Osteoblast (primary cell): ENCODE measurements around the gene MAP2K6. TPM values are rescaled to one million over a fixed set of nuclear protein-coding genes. Genes with fewer than 3 reads are reported as not detected.

Source experiments
- DNase-seq: peaks from one replicate; pipeline ENCODE4 v3.0.0; 2011; ENCODE audit warnings: low spot score, mixed read lengths; ENCODE audit not compliant: insufficient read length; ENCODE audit errors: missing footprints
- H2AFZ ChIP-seq: 2 replicates; pipeline ENCODE4 v1.6.0; 2011; ENCODE audit warnings: mild to moderate bottlenecking, low read length
- H3K27ac ChIP-seq: 2 replicates; pipeline ENCODE4 v1.5.1; 2011; ENCODE audit warnings: mild to moderate bottlenecking, low read depth, low read length, moderate library complexity
- H3K27me3 ChIP-seq: 2 replicates; pipeline ENCODE4 v1.6.0; 2012; ENCODE audit warnings: mild to moderate bottlenecking, control low read depth, inconsistent platforms, low read length, moderate library complexity; ENCODE audit not compliant: insufficient read depth
- H3K36me3 ChIP-seq: 2 replicates; pipeline ENCODE4 v1.5.1; 2011; ENCODE audit warnings: mild to moderate bottlenecking, low read length, control low read depth, moderate library complexity; ENCODE audit not compliant: insufficient read depth
- H3K4me1 ChIP-seq: 2 replicates; pipeline ENCODE4 v1.5.1; 2011; ENCODE audit warnings: mild to moderate bottlenecking, low read length, control low read depth, moderate library complexity; ENCODE audit not compliant: insufficient read depth
- H3K4me2 ChIP-seq: 2 replicates; pipeline ENCODE4 v1.6.0; 2011; ENCODE audit warnings: mild to moderate bottlenecking, low read length; ENCODE audit not compliant: insufficient read depth
- H3K4me3 ChIP-seq: fragments of 200-600 bp; sonication (generic); 3 replicates; pipeline ENCODE4 v1.5.1; 2012; ENCODE audit warnings: mild to moderate bottlenecking, low read length, inconsistent platforms; ENCODE audit not compliant: insufficient read depth
- H3K79me2 ChIP-seq: 2 replicates; pipeline ENCODE4 v1.6.0; 2012; ENCODE audit warnings: mild to moderate bottlenecking, low read length, control low read depth, inconsistent platforms; ENCODE audit not compliant: insufficient read depth
- H3K9me3 ChIP-seq: 2 replicates; pipeline ENCODE4 v1.5.1; 2011; ENCODE audit warnings: low read depth, low read length, control low read depth
- H4K20me1 ChIP-seq: 2 replicates; pipeline ENCODE4 v1.6.0; 2012; ENCODE audit warnings: mild to moderate bottlenecking, low read length, control low read depth; ENCODE audit not compliant: insufficient read depth
- total RNA-seq: library from RNA; depleted of rRNA; stranded (reverse); fragments of >200 nt; gene quantifications from 2 replicates; pipeline ENCODE4 v1.2.3, GENCODE V29; 2012
- TF ChIP-seq, protein P1 (sequence below): IDR thresholded peaks from 2 replicates; pipeline ENCODE4 v1.5.1; 2011; ENCODE audit warnings: mild to moderate bottlenecking, low read depth, low read length, moderate library complexity; ENCODE audit errors: extremely low read depth

The MAP2K6 gene
- total RNA-seq, 1 donor: 2.5 TPM

DNA sequence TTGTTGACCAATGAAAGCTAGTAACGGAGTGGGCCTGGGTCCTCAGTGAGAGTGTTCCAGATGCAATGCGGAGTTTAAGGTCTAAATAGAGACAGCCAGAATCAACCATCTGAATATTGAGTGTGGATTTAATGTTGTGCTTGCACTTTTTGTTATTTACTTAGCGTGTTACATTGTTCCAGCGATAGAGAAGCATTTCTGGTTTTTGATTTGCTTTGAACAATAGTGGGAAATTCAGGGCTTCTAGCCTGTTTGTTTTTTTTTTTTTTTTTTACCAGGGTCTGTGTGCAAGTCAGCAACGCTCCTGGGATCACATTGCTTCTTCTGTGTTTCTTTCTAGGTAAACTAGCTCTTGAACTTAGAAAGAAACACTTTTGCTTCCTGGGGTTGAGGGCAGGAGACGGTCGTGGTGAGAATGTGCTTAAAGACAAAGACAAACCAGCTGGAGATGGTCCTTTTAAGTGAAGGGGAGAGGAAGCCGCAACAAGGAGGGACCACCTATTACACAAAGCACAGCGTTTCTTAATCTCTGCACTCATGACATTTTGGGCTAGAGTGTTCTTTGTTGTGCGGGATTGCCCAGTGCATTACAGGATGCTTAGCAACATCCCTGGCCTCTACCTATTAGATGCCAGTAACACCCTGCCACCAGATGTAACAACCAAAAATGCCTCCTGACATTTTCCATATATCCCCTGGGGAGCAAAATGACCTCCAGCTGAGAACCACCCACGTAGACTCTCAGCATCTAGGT, 119.2 kb downstream of the MAP2K6 start:
- Histone ChIP-seq H4K20me1 (no peaks in the 10 kb centered on the region), H2AFZ (no peak overlapping the region), H3K4me1 (no peaks in the 10 kb centered on the region), H3K9me3 (no peaks in the 10 kb centered on the region), H3K4me3 (no peak overlapping the region), H3K27me3 (no peaks in the 10 kb centered on the region), H3K27ac (no peak overlapping the region), H3K4me2 (no peak overlapping the region), H3K79me2 (no peaks in the 10 kb centered on the region), H3K36me3 (no peaks in the 10 kb centered on the region)
- no peak for DNase-seq
- TF ChIP-seq, protein P1, sequence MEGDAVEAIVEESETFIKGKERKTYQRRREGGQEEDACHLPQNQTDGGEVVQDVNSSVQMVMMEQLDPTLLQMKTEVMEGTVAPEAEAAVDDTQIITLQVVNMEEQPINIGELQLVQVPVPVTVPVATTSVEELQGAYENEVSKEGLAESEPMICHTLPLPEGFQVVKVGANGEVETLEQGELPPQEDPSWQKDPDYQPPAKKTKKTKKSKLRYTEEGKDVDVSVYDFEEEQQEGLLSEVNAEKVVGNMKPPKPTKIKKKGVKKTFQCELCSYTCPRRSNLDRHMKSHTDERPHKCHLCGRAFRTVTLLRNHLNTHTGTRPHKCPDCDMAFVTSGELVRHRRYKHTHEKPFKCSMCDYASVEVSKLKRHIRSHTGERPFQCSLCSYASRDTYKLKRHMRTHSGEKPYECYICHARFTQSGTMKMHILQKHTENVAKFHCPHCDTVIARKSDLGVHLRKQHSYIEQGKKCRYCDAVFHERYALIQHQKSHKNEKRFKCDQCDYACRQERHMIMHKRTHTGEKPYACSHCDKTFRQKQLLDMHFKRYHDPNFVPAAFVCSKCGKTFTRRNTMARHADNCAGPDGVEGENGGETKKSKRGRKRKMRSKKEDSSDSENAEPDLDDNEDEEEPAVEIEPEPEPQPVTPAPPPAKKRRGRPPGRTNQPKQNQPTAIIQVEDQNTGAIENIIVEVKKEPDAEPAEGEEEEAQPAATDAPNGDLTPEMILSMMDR: no peak

DNA sequence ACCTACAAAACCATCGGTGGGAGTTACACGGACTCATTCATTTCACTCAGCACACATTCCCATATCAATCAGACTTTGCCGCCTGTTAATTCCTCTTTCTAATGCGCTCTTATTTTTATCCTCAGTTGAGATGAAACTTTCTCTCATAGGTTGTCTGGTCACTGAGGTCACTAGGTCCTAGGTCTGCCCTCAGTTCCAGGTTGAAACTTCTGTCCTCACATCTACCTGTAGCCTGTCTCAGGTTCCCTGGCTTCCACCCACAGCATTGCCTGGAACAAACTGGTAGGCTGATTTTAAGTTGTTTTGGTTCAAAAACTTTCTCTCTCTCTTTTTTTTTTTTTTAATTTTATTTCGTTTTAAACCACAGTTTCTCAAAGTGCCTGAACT, 119.7 kb downstream of the MAP2K6 start:
- Histone ChIP-seq H3K79me2 (no peaks in the 10 kb centered on the region), H3K27ac (no peak overlapping the region), H3K4me1 (no peaks in the 10 kb centered on the region), H3K4me2 (no peak overlapping the region), H3K36me3 (no peaks in the 10 kb centered on the region), H3K9me3 (no peaks in the 10 kb centered on the region), H4K20me1 (no peaks in the 10 kb centered on the region), H2AFZ (no peak overlapping the region), H3K4me3 (no peak overlapping the region), H3K27me3 (no peaks in the 10 kb centered on the region)
- TF ChIP-seq, protein P1: no peak
- DNase-seq: no peak

DNA sequence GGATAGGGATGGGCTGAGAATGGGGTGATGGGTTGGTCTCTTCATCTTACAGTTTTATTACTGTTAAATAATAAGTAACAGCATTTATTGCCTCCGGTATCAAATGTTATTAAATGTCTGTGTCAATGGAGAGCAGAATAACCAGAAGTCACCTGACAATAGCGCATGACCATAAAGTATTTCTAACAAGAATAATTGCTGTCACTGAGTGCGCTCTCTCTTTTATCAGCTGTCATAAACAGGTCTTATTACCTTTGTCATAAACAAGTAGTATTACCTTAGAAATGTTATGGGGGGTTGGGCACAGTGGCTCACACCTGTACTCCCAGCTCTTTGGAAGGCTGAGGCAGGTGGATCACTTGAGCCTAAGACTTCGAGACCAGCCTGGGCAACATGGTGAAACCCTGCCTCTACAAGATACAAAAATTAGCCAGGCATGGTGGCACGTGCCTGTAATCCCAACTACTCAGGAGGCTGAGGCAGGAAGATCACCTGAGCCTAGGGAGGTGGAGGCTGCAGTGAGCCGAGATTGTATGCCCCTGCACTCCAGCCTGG, 120.6 kb downstream of the MAP2K6 start:
- Histone ChIP-seq H4K20me1 (no peaks in the 10 kb centered on the region), H3K4me1 (no peaks in the 10 kb centered on the region), H3K36me3 (no peaks in the 10 kb centered on the region), H3K4me3 (no peak overlapping the region), H3K27me3 (no peaks in the 10 kb centered on the region), H3K27ac (no peak overlapping the region), H3K4me2 (no peak overlapping the region), H3K9me3 (no peaks in the 10 kb centered on the region), H3K79me2 (no peaks in the 10 kb centered on the region), H2AFZ (no peak overlapping the region)
- DNase-seq: no peak
- TF ChIP-seq, protein P1: no peak

DNA sequence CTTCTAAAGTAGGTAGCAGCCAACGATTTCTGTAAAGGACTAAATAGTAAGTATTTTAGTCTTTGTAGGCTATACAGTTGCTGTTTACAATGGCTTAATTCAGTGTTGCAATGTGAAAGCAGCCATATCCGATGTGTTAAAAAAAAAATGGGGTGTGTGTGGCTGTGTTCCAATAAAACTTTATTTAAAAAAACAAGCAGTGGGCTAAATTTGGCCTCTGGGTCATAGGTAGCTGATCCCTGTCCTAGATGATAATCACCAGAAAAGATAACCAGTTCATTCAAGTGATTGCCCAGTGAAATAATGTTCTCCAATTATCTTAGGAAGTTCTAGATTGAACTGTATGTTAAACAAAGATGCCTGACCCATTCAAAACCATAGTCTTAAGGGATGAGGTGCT, 124.3 kb downstream of the MAP2K6 start:
- Histone ChIP-seq H3K4me2 (no peak overlapping the region), H3K4me1 (no peaks in the 10 kb centered on the region), H3K27me3 (no peaks in the 10 kb centered on the region), H3K79me2 (no peaks in the 10 kb centered on the region), H3K4me3 (no peak overlapping the region), H3K9me3 (no peaks in the 10 kb centered on the region), H3K36me3 (no peaks in the 10 kb centered on the region), H4K20me1 (no peaks in the 10 kb centered on the region), H3K27ac (no peak overlapping the region), H2AFZ (no peak overlapping the region)
- no peak for DNase-seq
- TF ChIP-seq, protein P1: no peak
